SK-N-SH treated with all-trans-retinoic acid at 6 μM for 48 hours (cell line): ENCODE measurements around the gene RTN4R.

ENCODE experiments used
- ATAC-seq: fragments of 200-7000 bp; cut with Tn5 transposase; 3 replicates; pipeline ENCODE4 v1.9.1; 2020; ENCODE audit warnings: mild to moderate bottlenecking, moderate library complexity
- ARNTL ChIP-seq: fragments of 450-650 bp; formaldehyde crosslinking; IDR thresholded peaks from 2 replicates; pipeline ENCODE4 v1.5.0; 2020; ENCODE audit warnings: low read depth, mild to moderate bottlenecking, moderate library complexity, borderline replicate concordance
- CSDC2 ChIP-seq: fragments of 250-450 bp; sonication (Bioruptor Pico); IDR thresholded peaks from 2 replicates; pipeline ENCODE4 v1.5.0; 2020; ENCODE audit warnings: mild to moderate bottlenecking, moderate library complexity
- GLIS3 ChIP-seq: fragments of 250-450 bp; sonication (Bioruptor Pico); IDR thresholded peaks from 2 replicates; pipeline ENCODE4 v1.5.0; 2020; ENCODE audit warnings: mild to moderate bottlenecking, moderate library complexity
- RARB ChIP-seq: fragments of 250-450 bp; sonication (Bioruptor Pico); IDR thresholded peaks from 2 replicates; pipeline ENCODE4 v1.8.0; 2021; ENCODE audit warnings: mild to moderate bottlenecking, moderate library complexity
- SNAI2 ChIP-seq: fragments of 250-450 bp; sonication (Bioruptor Pico); IDR thresholded peaks from 2 replicates; pipeline ENCODE4 v1.5.0; 2020; ENCODE audit warnings: mild to moderate bottlenecking, moderate library complexity
- TCF4 ChIP-seq: fragments of 250-450 bp; sonication (Bioruptor Pico); IDR thresholded peaks from 2 replicates; pipeline ENCODE4 v1.8.0; 2021; ENCODE audit warnings: mild to moderate bottlenecking, moderate library complexity, borderline replicate concordance
- TOX ChIP-seq: fragments of 250-450 bp; sonication (Bioruptor Pico); IDR thresholded peaks from 2 replicates; pipeline ENCODE4 v1.8.0; 2021; ENCODE audit warnings: mild to moderate bottlenecking, moderate library complexity, borderline replicate concordance
- ZFP3 ChIP-seq: fragments of 250-450 bp; sonication (Bioruptor Pico); IDR thresholded peaks from 2 replicates; pipeline ENCODE4 v1.5.0; 2020; ENCODE audit warnings: mild to moderate bottlenecking, moderate library complexity
- ZFP30 ChIP-seq: fragments of 450-650 bp; formaldehyde crosslinking; IDR thresholded peaks from 2 replicates; pipeline ENCODE4 v1.5.0; 2022; ENCODE audit warnings: mild to moderate bottlenecking, moderate library complexity
- ZNF565 ChIP-seq: fragments of 450-650 bp; formaldehyde crosslinking; conservative IDR thresholded peaks from 2 replicates; pipeline ENCODE4 v1.5.0; 2020; ENCODE audit warnings: low read depth, mild to moderate bottlenecking, moderate library complexity
- ZNF70 ChIP-seq: fragments of 450-650 bp; formaldehyde crosslinking; IDR thresholded peaks from 2 replicates; pipeline ENCODE4 v1.5.0; 2020; ENCODE audit warnings: mild to moderate bottlenecking, moderate library complexity
- ZNF8 ChIP-seq: fragments of 450-650 bp; formaldehyde crosslinking; IDR thresholded peaks from 2 replicates; pipeline ENCODE4 v1.5.0; 2020; ENCODE audit warnings: mild to moderate bottlenecking, moderate library complexity
- TF ChIP-seq, protein P1 (sequence below): fragments of 250-450 bp; sonication (Bioruptor Pico); IDR thresholded peaks from 2 replicates; pipeline ENCODE4 v1.5.0; 2020; ENCODE audit warnings: mild to moderate bottlenecking, moderate library complexity
- TF ChIP-seq, protein P2 (sequence below): fragments of 250-450 bp; sonication (Bioruptor Pico); IDR thresholded peaks from 2 replicates; pipeline ENCODE4 v1.5.1; 2021; ENCODE audit warnings: mild to moderate bottlenecking, moderate library complexity
- TF ChIP-seq, protein P3 (sequence below): fragments of 250-450 bp; sonication (Bioruptor Pico); IDR thresholded peaks from 2 replicates; pipeline ENCODE4 v1.5.1; 2020; ENCODE audit warnings: low read depth, mild to moderate bottlenecking, moderate library complexity
- TF ChIP-seq, protein P4 (sequence below): fragments of 250-450 bp; sonication (Bioruptor Pico); IDR thresholded peaks from 2 replicates; pipeline ENCODE4 v1.8.0; 2020; ENCODE audit warnings: mild to moderate bottlenecking, moderate library complexity, borderline replicate concordance
- TF ChIP-seq, protein P5 (sequence below): fragments of 250-450 bp; sonication (Bioruptor Pico); IDR thresholded peaks from 2 replicates; pipeline ENCODE4 v1.8.0; 2021; ENCODE audit warnings: low read depth, mild to moderate bottlenecking, moderate library complexity, borderline replicate concordance

RTN4R gene

DNA sequence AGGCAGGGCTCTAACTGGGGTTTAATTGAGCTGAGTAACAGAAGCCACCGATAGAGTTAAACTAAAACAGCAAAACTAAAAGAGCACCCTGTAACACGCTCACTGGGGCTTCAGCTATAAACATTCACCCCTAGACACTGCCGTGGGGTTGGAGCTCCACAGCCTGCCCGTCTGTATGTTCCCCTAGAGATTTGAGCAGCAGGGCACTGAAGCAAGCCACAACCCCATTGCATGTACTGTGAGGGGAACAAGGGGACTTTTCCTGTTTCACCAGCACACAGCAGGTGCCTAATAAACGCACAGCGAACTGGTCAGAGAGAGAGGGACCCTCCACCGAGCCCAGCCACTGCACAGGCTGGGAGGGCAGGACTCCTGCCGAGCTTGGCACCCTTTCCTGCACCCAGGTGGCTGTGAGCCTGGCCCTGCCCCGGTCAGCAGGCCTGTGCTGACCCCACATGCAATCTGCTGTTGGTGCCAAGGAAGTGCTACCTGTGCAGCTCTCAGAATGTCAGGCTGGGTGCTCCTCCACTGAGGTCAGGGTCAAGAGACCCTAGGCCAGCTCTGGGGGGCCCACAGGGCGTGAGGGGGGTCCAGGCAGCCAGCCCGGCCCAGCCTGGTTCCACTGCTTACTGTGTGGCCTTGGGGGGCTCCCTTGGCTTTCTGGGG lies 31.9 kb downstream of the RTN4R start:
- TF ChIP-seq ARNTL (CRISPR knock-in tag) (no peak), ZFP30 (CRISPR knock-in tag) (no peak), ZNF70 (no peak), CSDC2 (CRISPR knock-in tag) (no peak), RARB (CRISPR knock-in tag) (no peak), ZNF8 (CRISPR knock-in tag) (no peak)
- TF ChIP-seq, protein P1, sequence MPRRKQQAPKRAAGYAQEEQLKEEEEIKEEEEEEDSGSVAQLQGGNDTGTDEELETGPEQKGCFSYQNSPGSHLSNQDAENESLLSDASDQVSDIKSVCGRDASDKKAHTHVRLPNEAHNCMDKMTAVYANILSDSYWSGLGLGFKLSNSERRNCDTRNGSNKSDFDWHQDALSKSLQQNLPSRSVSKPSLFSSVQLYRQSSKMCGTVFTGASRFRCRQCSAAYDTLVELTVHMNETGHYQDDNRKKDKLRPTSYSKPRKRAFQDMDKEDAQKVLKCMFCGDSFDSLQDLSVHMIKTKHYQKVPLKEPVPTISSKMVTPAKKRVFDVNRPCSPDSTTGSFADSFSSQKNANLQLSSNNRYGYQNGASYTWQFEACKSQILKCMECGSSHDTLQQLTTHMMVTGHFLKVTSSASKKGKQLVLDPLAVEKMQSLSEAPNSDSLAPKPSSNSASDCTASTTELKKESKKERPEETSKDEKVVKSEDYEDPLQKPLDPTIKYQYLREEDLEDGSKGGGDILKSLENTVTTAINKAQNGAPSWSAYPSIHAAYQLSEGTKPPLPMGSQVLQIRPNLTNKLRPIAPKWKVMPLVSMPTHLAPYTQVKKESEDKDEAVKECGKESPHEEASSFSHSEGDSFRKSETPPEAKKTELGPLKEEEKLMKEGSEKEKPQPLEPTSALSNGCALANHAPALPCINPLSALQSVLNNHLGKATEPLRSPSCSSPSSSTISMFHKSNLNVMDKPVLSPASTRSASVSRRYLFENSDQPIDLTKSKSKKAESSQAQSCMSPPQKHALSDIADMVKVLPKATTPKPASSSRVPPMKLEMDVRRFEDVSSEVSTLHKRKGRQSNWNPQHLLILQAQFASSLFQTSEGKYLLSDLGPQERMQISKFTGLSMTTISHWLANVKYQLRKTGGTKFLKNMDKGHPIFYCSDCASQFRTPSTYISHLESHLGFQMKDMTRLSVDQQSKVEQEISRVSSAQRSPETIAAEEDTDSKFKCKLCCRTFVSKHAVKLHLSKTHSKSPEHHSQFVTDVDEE = no peak
- no peak for ATAC-seq

DNA sequence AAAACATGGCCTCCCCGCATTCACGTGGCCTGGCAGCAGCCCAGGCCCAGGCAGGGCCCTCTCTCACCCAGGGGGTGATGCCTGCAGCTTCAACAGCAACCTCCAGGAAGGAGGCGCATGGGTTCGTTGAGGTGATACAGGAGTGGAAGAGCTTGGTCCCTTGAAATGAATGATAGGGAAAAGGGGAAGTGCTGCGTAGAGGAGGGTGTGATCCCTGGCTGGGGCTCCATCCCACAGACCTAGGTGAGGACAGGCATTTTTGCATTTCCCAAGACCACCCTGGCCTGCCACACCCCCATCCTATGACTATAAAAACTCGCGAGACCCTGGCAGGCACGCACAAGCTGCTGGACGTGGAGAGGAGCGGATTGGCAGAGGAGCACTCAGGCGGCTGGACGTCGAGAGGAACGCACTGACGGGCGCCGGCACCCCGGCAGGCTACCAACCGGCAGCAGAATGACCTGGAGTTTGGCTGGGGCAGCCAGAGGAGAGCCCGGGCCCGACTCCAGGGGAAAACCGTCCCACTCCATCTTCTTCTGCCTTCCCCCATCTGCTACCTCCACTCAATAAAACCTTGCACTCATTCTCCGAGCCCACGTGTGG lies 32.6 kb downstream of the RTN4R start:
- ATAC-seq = no peak
- TF ChIP-seq, protein P2, sequence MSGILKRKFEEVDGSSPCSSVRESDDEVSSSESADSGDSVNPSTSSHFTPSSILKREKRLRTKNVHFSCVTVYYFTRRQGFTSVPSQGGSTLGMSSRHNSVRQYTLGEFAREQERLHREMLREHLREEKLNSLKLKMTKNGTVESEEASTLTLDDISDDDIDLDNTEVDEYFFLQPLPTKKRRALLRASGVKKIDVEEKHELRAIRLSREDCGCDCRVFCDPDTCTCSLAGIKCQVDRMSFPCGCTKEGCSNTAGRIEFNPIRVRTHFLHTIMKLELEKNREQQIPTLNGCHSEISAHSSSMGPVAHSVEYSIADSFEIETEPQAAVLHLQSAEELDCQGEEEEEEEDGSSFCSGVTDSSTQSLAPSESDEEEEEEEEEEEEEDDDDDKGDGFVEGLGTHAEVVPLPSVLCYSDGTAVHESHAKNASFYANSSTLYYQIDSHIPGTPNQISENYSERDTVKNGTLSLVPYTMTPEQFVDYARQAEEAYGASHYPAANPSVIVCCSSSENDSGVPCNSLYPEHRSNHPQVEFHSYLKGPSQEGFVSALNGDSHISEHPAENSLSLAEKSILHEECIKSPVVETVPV (CRISPR knock-in tag) = no peak
- TF ChIP-seq GLIS3 (no peak), SNAI2 (no peak), TOX (CRISPR knock-in tag) (no peak), ZFP3 (CRISPR knock-in tag) (no peak), RARB (CRISPR knock-in tag) (no peak), ZNF70 (no peak), ARNTL (CRISPR knock-in tag) (no peak), TCF4 (no peak), ZNF565 (CRISPR knock-in tag) (no peak), ZFP30 (CRISPR knock-in tag) (no peak)
- TF ChIP-seq, protein P3, sequence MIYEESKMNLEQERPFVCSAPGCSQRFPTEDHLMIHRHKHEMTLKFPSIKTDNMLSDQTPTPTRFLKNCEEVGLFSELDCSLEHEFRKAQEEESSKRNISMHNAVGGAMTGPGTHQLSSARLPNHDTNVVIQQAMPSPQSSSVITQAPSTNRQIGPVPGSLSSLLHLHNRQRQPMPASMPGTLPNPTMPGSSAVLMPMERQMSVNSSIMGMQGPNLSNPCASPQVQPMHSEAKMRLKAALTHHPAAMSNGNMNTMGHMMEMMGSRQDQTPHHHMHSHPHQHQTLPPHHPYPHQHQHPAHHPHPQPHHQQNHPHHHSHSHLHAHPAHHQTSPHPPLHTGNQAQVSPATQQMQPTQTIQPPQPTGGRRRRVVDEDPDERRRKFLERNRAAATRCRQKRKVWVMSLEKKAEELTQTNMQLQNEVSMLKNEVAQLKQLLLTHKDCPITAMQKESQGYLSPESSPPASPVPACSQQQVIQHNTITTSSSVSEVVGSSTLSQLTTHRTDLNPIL = no peak
- TF ChIP-seq, protein P4, sequence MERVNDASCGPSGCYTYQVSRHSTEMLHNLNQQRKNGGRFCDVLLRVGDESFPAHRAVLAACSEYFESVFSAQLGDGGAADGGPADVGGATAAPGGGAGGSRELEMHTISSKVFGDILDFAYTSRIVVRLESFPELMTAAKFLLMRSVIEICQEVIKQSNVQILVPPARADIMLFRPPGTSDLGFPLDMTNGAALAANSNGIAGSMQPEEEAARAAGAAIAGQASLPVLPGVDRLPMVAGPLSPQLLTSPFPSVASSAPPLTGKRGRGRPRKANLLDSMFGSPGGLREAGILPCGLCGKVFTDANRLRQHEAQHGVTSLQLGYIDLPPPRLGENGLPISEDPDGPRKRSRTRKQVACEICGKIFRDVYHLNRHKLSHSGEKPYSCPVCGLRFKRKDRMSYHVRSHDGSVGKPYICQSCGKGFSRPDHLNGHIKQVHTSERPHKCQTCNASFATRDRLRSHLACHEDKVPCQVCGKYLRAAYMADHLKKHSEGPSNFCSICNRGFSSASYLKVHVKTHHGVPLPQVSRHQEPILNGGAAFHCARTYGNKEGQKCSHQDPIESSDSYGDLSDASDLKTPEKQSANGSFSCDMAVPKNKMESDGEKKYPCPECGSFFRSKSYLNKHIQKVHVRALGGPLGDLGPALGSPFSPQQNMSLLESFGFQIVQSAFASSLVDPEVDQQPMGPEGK (CRISPR knock-in tag) = no peak
- TF ChIP-seq, protein P5, sequence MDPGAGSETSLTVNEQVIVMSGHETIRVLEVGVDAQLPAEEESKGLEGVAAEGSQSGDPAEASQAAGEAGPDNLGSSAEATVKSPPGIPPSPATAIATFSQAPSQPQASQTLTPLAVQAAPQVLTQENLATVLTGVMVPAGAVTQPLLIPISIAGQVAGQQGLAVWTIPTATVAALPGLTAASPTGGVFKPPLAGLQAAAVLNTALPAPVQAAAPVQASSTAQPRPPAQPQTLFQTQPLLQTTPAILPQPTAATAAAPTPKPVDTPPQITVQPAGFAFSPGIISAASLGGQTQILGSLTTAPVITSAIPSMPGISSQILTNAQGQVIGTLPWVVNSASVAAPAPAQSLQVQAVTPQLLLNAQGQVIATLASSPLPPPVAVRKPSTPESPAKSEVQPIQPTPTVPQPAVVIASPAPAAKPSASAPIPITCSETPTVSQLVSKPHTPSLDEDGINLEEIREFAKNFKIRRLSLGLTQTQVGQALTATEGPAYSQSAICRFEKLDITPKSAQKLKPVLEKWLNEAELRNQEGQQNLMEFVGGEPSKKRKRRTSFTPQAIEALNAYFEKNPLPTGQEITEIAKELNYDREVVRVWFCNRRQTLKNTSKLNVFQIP (CRISPR knock-in tag) = no peak
- TF ChIP-seq, protein P1 = no peak
